GM21367 (cell line): ENCODE results near the gene CDH24.

Experiments used
- ATAC-seq: cut with Tn5 transposase; IDR thresholded peaks from one replicate; pipeline ENCODE4 v1.9.1; 2021; ENCODE audit not compliant: unreplicated experiment

The CDH24 gene

GRCh38 chr14:22998329-22999012, 58.8 kb downstream of the CDH24 start:
- ATAC-seq: no peak

- ATAC-seq: no peak
Measured at GRCh38 chr14:22997676-22998323, 59.5 kb downstream of the CDH24 start.
